Activated effector memory CD4-positive, alpha-beta T cell treated with anti-CD3 and anti-CD28 coated beads, Interleukin-2, amount 50 U/mL, for 16 hours (primary cell): ENCODE data around the gene GOLGA8A.
"Not testable (repeated sequence)": the region's sequence is repeated elsewhere in the genome, so short reads cannot be mapped to it uniquely, and the experiment has no call there.

ENCODE experiments used
- DNase-seq: peaks from one replicate; pipeline ENCODE4 v3.0.0-alpha.2; 2020

GOLGA8A gene

GRCh38 chr15:34403899-34404298 is 33.7 kb downstream of the GOLGA8A start:
- DNase-seq = not testable (repeated sequence)

- not testable (repeated sequence) for DNase-seq
These were observed 34.4 kb downstream of the GOLGA8A start for GRCh38 chr15:34403160-34403598.

GRCh38 chr15:34397637-34398259 is 39.9 kb downstream of the GOLGA8A start:
- DNase-seq = not testable (repeated sequence)

- not testable (repeated sequence) for DNase-seq
These were observed 44.6 kb downstream of the GOLGA8A start for GRCh38 chr15:34392981-34393380.

GRCh38 chr15:34389594-34390086 is 48.0 kb downstream of the GOLGA8A start:
- not testable (repeated sequence) for DNase-seq
